ENCODE measurements around the gene MYH4.

DNA sequence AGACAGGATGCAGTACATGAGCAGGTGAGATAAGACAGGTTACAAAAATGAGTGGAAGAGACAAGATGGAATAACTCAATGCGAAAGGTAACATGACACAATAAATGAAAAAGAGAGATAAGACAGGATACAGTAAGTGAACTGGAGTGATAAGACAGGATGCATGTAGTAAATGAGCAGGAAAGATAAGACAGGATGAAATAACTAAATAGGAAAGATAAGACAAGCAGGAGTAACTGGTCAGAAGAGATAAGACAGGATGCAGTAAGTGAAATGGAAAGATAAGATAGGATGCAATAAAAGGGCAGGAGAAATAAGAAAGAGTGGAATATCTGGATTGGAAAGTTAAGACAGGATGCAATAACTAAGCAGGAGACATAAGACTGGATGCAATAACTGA lies 8.3 kb upstream of the MYH4 start:
- TF ChIP-seq SUZ12 (IDR thresholded peaks at IDR 0.05; ENCODE audit: extremely low read depth, insufficient read depth, insufficient read length) (no peak), ZNF274 (IDR thresholded peaks at IDR 0.05; ENCODE audit: low read depth, low read length) (no peak)

Data from NT2/D1 (cell line).